Measurements from ENCODE around the gene TREML1.
"Not testable (repeated sequence)": the region's sequence is repeated elsewhere in the genome, so short reads cannot be mapped to it uniquely, and the experiment has no call there.

Gene TREML1

GRCh38 chr6:41150671-41151070 lies 3.5 kb downstream of the TREML1 start:
- DNase-seq, result no peak

DNA sequence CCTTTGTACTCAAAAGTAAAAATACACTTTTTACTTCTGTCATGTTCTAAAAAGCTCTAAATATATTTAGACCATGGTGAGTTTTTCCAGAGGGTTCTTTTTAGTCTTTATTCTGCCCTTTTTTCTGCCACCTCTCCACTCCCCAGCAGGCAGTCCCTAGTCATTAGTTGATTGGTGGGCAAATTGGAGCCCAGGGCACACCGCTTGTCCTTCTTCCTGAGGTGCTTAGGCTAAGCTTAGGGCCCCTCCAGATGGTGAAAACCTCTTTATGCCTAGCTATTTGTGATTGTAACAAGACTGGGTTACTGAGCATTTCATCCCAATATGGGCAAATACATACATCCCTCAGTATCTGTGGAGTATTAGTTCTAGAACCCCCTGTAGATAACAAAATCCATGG lies 6.2 kb downstream of the TREML1 start:
- no peak for DNase-seq

GRCh38 chr6:41136911-41137310 lies 17.2 kb downstream of the TREML1 start:
- no peak for DNase-seq

DNA sequence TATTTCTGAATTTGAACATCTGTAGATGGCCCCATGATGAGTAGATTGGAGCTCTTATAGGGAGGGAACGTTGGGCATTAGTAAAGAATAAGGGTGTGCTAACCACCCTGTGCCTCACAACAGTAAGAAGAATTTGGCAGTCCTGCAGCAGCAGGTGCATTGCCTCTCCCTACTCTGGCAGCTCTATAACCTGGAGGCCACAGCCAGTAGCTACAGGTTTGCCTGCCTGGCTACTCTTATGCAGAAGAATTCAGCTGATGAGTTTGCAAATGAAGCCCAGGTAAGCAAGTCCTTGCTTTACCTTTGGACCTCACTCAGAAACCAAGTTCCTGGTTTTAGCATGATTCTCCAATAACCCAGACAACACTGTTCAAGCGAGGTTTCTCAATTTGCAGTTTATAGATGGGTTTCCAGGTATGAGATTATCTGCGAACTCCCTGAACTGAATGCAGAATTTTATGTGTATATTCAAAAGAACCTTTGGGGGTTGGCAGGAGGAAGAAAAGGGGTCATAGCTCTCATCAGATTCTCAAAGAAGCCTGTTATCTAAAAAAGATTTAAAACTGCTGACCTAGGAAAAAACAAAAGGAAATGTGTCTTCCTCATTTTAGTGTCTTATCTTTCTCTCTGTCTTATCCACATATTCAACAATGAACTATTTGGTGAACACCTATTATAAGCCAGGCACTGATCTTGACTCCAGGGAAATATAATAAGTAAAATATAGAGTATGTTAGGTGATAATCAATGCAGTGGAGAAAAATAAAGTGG lies 18.9 kb downstream of the TREML1 start:
- no peak for DNase-seq

GRCh38 chr6:41132254-41132653 lies 21.9 kb downstream of the TREML1 start:
- DNase-seq, result no peak

GRCh38 chr6:41125282-41125681 lies 28.9 kb downstream of the TREML1 start:
- DNase-seq, result no peak

DNA sequence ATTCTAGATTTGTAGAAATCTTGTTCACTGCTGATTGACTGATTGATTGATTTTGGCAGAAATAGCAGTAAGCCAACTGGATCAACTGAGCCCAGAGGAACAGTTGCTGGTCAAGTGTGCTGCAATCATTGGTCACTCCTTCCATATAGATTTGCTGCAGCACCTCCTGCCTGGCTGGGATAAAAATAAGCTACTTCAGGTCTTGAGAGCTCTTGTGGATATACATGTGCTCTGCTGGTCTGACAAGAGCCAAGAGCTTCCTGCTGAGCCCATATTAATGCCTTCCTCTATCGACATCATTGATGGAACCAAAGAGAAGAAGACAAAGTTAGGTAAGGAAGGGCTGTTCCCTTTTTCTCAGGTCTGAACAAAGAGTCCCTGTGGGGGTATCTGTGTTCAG lies 31.2 kb downstream of the TREML1 start:
- no peak for DNase-seq

- DNase-seq, result no peak
Observed at GRCh38 chr6:41122373-41122772, 31.8 kb downstream of the TREML1 start.

DNA sequence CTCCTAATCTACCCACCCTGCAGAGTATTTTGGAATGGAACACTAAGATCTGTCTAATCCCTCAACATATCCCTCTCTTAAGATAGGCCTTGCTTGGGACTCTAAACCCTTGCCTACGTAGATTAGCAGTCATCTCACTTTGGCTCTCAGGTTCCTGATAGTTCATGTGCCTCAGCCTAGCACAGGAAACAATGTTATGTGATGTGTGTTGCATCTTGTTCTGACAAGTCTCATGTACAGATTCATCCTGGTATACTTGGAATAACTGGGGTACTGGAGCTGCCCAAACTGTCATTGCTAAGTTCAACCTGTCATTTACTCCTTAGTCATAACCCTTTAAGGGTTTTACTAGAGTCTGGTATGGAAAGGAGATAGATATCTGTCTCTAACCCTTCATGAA lies 34.1 kb downstream of the TREML1 start:
- DNase-seq, result no peak

DNA sequence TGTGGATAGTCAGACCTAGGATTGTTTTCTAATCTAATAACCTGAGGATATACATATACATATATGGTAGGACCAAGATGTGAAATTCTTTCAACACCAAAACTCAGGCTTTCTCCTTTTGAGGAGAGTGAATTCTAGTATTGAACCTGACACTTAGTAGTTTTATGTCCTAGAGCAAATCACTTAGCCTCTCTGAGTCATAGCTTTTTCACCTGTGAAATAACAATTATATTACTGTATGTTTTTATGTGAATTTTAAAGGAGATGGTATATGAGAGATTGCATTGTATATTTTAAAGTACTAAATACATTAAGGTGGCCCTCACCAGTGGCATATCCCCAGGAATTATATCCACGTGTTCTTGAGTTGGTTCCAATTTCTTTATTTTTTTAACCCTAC lies 34.6 kb downstream of the TREML1 start:
- DNase-seq, result no peak

DNA sequence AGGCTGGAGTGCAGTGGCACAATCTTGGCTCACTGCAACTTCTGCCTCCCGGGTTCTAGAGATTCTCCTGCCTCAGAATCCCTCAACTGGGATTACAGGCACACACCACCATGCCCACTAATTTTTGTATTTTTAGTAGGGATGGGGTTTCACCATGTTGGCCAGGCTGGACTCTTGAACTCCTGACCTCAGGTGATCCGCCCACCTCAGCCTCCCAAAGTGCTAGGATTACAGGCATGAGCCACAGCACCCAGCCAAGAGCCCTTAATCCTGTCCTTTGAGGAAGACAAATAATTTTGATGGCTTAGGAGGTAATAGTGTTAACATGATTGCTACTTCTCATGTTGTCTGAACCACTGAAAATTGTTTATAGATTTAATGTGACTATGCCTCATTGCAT lies 39.1 kb downstream of the TREML1 start:
- DNase-seq, result not testable (repeated sequence)

GRCh38 chr6:41111017-41111416 lies 43.1 kb downstream of the TREML1 start:
- no peak for DNase-seq

DNA sequence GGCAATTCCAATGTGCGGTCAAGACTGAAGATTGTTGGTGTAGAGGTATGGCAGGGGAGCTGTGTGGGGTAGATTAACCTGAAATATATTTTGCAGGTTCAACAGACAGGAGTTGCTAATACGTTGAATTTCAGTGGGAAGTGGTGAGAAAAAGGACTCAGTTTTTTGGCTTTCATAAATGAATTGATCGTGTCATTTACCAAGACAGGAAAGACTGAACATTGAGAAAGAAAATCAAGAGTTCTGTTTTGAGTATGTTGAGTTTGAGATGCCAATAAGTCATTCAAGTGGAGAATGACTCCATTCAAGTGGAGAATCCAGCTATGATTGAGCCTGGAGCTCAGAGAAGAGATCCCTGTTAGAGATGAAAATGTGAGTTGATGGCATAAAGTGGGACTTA lies 50.3 kb downstream of the TREML1 start:
- DNase-seq, result no peak

GRCh38 chr6:41100871-41101287 lies 53.3 kb downstream of the TREML1 start:
- peak in 1 of 58 donors; percentile 6 for DNase-seq
